Activated CD8-positive, alpha-beta memory T cell treated with anti-CD3 and anti-CD28 coated beads, Interleukin-2, amount 10 ng/mL, durations not matched to agents 7 days and 5 days (primary cell): ENCODE measurements around the gene EFCAB11. TPM values are rescaled to one million over a fixed set of nuclear protein-coding genes. Genes with fewer than 3 reads are reported as not detected.

Experiments used
- ATAC-seq: fragments of 150-1000 bp; cut with Tn5 transposase; one replicate; pipeline ENCODE4 v1.10.0; 2021; ENCODE audit warnings: moderate library complexity
- CTCF ChIA-PET: fragments of 350-600 bp; sonication (Branson Sonifier 250); formaldehyde crosslinking; loops from one replicate; lab custom pipeline; 2021; ENCODE audit warnings: antibody characterized with exemption; lab: Charles Lee
- DNase-seq: peaks from one replicate; pipeline ENCODE4 v3.0.0-alpha.2; 2020
- H3K27ac Mint-ChIP-seq: one replicate; pipeline ENCODE4 v1.8.0; 2021; ENCODE audit warnings: mild to moderate bottlenecking, mixed read lengths
- H3K27me3 Mint-ChIP-seq: one replicate; pipeline ENCODE4 v1.8.0; 2021; ENCODE audit warnings: mixed read lengths
- H3K36me3 Mint-ChIP-seq: one replicate; pipeline ENCODE4 v1.8.0; 2021; ENCODE audit warnings: mild to moderate bottlenecking, mixed read lengths
- H3K4me1 Mint-ChIP-seq: one replicate; pipeline ENCODE4 v1.8.0; 2021; ENCODE audit warnings: mixed read lengths
- H3K4me3 Mint-ChIP-seq: one replicate; pipeline ENCODE4 v1.8.0; 2021; ENCODE audit warnings: mild to moderate bottlenecking, moderate library complexity, mixed read lengths
- H3K9me3 Mint-ChIP-seq: one replicate; pipeline ENCODE4 v1.8.0; 2022; ENCODE audit warnings: low read depth, mixed read lengths
- total RNA-seq, 2 experiments: library from RNA; stranded (reverse); gene quantifications; one replicate each; pipeline ENCODE4 v1.2.3, GENCODE V29; 2021

Gene EFCAB11
- total RNA-seq, 2 experiments from 2014 or later: 11.3 to 12.4 TPM

GRCh38 chr14:89748004-89748403, 206.5 kb downstream of the EFCAB11 start:
- CTCF ChIA-PET: interaction anchor here (1.6 kb wide), 1 partner anchor 721 kb away, joined by 3 read pairs; no protein-coding TSS in a partner anchor
- DNase-seq: no peak
- ATAC-seq: no peak

GRCh38 chr14:89747126-89747525, 207.4 kb downstream of the EFCAB11 start:
- ATAC-seq (no peak), DNase-seq (no peak)
- Mint-ChIP-seq H3K4me1 (peaks cover 24% of the 10 kb centered on the region), H3K9me3 (peaks cover 11% of the 10 kb centered on the region), H3K4me3 (no peak overlapping the region), H3K36me3 (peaks cover 15% of the 10 kb centered on the region), H3K27me3 (no peaks in the 10 kb centered on the region), H3K27ac (no peak overlapping the region)
- CTCF ChIA-PET: interaction anchor here (1.6 kb wide), 1 partner anchor 720 kb away, joined by 3 read pairs; no protein-coding TSS in a partner anchor

More at GRCh38 chr14:89748004-89748403, 206.5 kb downstream of the EFCAB11 start:
- H3K4me1 Mint-ChIP-seq: peaks cover 22% of the 10 kb centered on the region
- no peak overlapping the region for H3K4me3 Mint-ChIP-seq
- no peaks in the 10 kb centered on the region for H3K27me3 Mint-ChIP-seq
- H3K27ac Mint-ChIP-seq: no peak overlapping the region
- peaks cover 10% of the 10 kb centered on the region for H3K9me3 Mint-ChIP-seq
- H3K36me3 Mint-ChIP-seq: peaks cover 13% of the 10 kb centered on the region

GRCh38 chr14:89746654-89747053, 207.9 kb downstream of the EFCAB11 start:
- H3K27me3 Mint-ChIP-seq: no peaks in the 10 kb centered on the region
- CTCF ChIA-PET: interaction anchor here (1.6 kb wide), 1 partner anchor 720 kb away, joined by 3 read pairs; no protein-coding TSS in a partner anchor
- H3K4me3 Mint-ChIP-seq: no peak overlapping the region
- peaks cover 14% of the 10 kb centered on the region for H3K9me3 Mint-ChIP-seq
- no peak overlapping the region for H3K27ac Mint-ChIP-seq
- peaks cover 19% of the 10 kb centered on the region for H3K36me3 Mint-ChIP-seq
- no peak for DNase-seq
- H3K4me1 Mint-ChIP-seq: peaks cover 22% of the 10 kb centered on the region
- no peak for ATAC-seq

GRCh38 chr14:89746135-89746534, 208.4 kb downstream of the EFCAB11 start:
- Mint-ChIP-seq H3K9me3 (peaks cover 17% of the 10 kb centered on the region), H3K36me3 (peaks cover 19% of the 10 kb centered on the region), H3K4me1 (peaks cover 17% of the 10 kb centered on the region), H3K27me3 (no peaks in the 10 kb centered on the region), H3K4me3 (no peak overlapping the region), H3K27ac (no peak overlapping the region)
- ATAC-seq (no peak), DNase-seq (no peak)
- CTCF ChIA-PET: no interaction called here

Other genes with a start within 250 kb of the EFCAB11 start
- gene TDP1, start 1.2 kb upstream of the EFCAB11 start, total RNA-seq: 10 to 100 TPM; 83.8 to 90.3 TPM
- gene KCNK13, start 107.3 kb upstream of the EFCAB11 start, total RNA-seq: under 1 TPM; 0.21 to 0.23 TPM